B cell (primary cell): Measurements from ENCODE around the gene CEMIP.

Source experiments
- EZH2 ChIP-seq: IDR thresholded peaks from 2 replicates; pipeline ENCODE4 v1.6.1; 2012; ENCODE audit warnings: borderline replicate concordance, low read depth, mild to moderate bottlenecking, moderate library complexity, low read length; ENCODE audit not compliant: insufficient read depth, poor library complexity, severe bottlenecking
- TF ChIP-seq, protein P1 (sequence below): fragments of 200-600 bp; IDR thresholded peaks from one replicate; pipeline ENCODE4 v1.8.0; 2022; ENCODE audit warnings: antibody characterized with exemption, mild to moderate bottlenecking

DNA sequence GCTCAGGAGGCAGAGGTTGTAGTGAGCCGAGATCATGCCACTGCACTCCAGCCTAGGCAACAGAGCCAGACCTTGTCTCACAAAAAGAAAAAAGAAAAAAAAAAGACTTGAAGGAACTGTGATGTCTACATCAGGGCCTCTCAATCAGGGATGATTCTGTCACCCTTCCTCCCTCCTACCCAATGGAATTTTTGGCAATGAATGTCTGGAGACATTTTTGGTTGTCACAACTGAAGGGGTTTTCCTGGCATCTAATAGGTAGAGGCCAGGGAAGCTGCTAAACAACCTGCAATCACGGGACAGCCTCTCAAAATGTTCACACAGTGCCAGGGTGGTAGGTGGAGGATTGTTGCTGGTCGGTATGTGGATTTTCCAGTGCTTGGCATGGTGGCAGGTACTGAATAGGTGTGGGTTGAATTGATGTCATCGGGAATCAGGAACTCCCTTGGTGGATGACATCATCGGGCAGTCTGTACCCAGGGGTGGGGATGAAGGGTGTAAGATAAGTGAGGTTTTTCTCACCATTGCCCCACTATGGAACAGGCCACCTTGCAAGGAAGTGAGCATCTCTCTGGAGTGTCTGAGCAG, 139.1 kb downstream of the CEMIP start:
- TF ChIP-seq EZH2, result no peak
- TF ChIP-seq, protein P1, sequence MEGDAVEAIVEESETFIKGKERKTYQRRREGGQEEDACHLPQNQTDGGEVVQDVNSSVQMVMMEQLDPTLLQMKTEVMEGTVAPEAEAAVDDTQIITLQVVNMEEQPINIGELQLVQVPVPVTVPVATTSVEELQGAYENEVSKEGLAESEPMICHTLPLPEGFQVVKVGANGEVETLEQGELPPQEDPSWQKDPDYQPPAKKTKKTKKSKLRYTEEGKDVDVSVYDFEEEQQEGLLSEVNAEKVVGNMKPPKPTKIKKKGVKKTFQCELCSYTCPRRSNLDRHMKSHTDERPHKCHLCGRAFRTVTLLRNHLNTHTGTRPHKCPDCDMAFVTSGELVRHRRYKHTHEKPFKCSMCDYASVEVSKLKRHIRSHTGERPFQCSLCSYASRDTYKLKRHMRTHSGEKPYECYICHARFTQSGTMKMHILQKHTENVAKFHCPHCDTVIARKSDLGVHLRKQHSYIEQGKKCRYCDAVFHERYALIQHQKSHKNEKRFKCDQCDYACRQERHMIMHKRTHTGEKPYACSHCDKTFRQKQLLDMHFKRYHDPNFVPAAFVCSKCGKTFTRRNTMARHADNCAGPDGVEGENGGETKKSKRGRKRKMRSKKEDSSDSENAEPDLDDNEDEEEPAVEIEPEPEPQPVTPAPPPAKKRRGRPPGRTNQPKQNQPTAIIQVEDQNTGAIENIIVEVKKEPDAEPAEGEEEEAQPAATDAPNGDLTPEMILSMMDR, result no peak
